ENCODE measurements around the gene LRRC75B. TPM values are rescaled to one million over a fixed set of nuclear protein-coding genes. Genes with fewer than 3 reads are reported as not detected.

LRRC75B gene
- total and polyA plus RNA-seq, 2 of the 13 experiments (the other 11 are each of a cell fraction or from before 2014, with no cell fraction given), result 11.8 to 34.8 TPM

- TF ChIP-seq AFF4 (CRISPR knock-in tag; IDR thresholded peaks at IDR 0.05) (no peak), POLR2AphosphoS5 (IDR thresholded peaks at IDR 0.05; ENCODE audit: low read depth, low read length) (peak; percentile 69), MYC (CRISPR knock-in tag; IDR thresholded peaks at IDR 0.05; ENCODE audit: borderline replicate concordance) (peak; percentile 61), SAP130 (CRISPR knock-in tag; IDR thresholded peaks at IDR 0.05; ENCODE audit: low read depth) (peak; percentile 78), ZNF619 (CRISPR knock-in tag; IDR thresholded peaks at IDR 0.05) (no peak), MBNL3 (CRISPR knock-in tag; conservative IDR thresholded peaks at IDR 0.05) (no peak), HMG20A (CRISPR knock-in tag; IDR thresholded peaks at IDR 0.05; ENCODE audit: borderline replicate concordance) (peak; percentile 30; the same call in 1 of the 2 replicates), PCBP2 (optimal IDR thresholded peaks at IDR 0.05; ENCODE audit: low read depth, low read length, poor library complexity, severe bottlenecking) (no peak), SP1 (IDR thresholded peaks at IDR 0.05) (no peak), SP1 (CRISPR knock-in tag; IDR thresholded peaks at IDR 0.05) (no peak), FIP1L1 (IDR thresholded peaks at IDR 0.05; ENCODE audit: borderline replicate concordance, insufficient read depth, low read depth, low read length) (no peak), TCF7 (IDR thresholded peaks at IDR 0.05; ENCODE audit: low read depth) (no peak), ZNF547 (CRISPR knock-in tag; IDR thresholded peaks at IDR 0.05) (no peak), HNF4A (CRISPR knock-in tag; IDR thresholded peaks at IDR 0.05) (peak; percentile 63), CAMTA2 (CRISPR knock-in tag; IDR thresholded peaks at IDR 0.05; ENCODE audit: borderline replicate concordance) (no peak), KDM1A (CRISPR knock-in tag; IDR thresholded peaks at IDR 0.05) (no peak), ZFAT (CRISPR knock-in tag; conservative IDR thresholded peaks at IDR 0.05) (no peak), NFE2L2 (IDR thresholded peaks at IDR 0.05; ENCODE audit: low read length) (no peak), ZNF841 (CRISPR knock-in tag; IDR thresholded peaks at IDR 0.05; ENCODE audit: borderline replicate concordance) (no peak), PRMT3 (CRISPR knock-in tag; IDR thresholded peaks at IDR 0.05; ENCODE audit: borderline replicate concordance, low read depth) (no peak), IKZF1 (IDR thresholded peaks at IDR 0.05) (no peak), ARNT2 (CRISPR knock-in tag; IDR thresholded peaks at IDR 0.05; ENCODE audit: low read depth) (no peak), ZMAT3 (CRISPR knock-in tag; conservative IDR thresholded peaks at IDR 0.05) (no peak), ZSCAN31 (CRISPR knock-in tag; IDR thresholded peaks at IDR 0.05; ENCODE audit: low read depth) (peak; percentile 37; the same call in 1 of the 2 replicates), ZNF275 (CRISPR knock-in tag; IDR thresholded peaks at IDR 0.05; ENCODE audit: borderline replicate concordance) (no peak), MED8 (CRISPR knock-in tag; IDR thresholded peaks at IDR 0.05; ENCODE audit: insufficient replicate concordance) (no peak), TFAP4 (IDR thresholded peaks at IDR 0.05; ENCODE audit: borderline replicate concordance, low read depth) (peak; percentile 58; the same call in 1 of the 2 replicates), SRSF1 (optimal IDR thresholded peaks at IDR 0.05; ENCODE audit: low read depth, low read length) (no peak)
These were observed 1.1 kb upstream of the LRRC75B start (continued) for GRCh38 chr22:24593836-24594568.

Measured in HepG2 (cell line).